GM12801 (cell line): ENCODE results near the gene GAR1.

Source experiments
- TF ChIP-seq, protein P1 (sequence below): IDR thresholded peaks from one replicate; pipeline ENCODE4 v1.5.1; 2011; ENCODE audit warnings: control low read depth; ENCODE audit not compliant: insufficient read length; ENCODE audit errors: extremely low read depth

The GAR1 gene

DNA sequence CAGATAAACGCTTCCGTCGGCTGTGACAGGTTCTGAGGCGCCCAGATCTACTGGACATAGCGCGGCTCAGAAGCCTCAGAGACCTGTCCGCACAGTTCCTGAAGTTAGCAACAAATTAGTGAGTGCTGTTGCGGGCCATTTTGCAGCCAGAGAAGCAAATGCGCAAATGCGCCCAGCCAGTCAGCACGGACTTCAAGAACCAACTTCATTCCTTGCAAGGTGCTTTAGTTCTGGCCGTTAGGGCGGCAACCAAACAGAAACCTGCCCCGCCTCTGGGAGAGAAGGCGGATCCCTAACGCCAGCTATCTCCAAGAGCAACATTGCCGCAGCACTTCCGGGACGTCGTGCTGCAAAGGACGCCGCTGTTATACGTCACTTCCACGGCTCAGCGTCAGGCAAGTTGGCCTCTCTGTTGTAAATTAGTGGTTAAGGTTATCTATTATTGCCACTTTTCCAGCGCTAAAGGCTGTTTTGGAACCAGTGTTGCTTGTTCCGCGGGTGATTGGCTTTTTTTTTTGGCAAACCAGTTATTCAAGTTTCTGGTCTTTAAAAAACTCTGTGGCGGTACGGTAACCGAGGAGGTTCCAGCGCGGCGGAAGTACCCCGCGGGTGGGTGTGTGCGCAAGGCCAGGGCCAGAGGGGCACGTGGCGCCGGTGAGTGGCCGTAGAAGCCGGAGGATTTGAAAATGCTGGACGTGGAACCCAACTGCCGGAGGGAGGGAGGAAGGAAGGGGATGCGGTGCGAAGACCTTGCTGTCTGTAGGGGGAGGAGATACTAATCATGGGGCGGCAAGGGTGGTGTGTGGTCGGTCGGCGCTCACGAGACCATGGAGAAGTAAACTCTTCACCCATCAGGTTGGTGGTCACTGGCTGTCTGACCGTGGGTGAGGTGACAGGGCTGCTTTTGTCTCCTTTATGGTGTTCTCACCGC is at the start of gene GAR1:
GAR1 (plus strand) TSS at position 612 of the 931 bp plus-strand sequence. CDS start 403 bp downstream, outside the sequence.
- TF ChIP-seq, protein P1, sequence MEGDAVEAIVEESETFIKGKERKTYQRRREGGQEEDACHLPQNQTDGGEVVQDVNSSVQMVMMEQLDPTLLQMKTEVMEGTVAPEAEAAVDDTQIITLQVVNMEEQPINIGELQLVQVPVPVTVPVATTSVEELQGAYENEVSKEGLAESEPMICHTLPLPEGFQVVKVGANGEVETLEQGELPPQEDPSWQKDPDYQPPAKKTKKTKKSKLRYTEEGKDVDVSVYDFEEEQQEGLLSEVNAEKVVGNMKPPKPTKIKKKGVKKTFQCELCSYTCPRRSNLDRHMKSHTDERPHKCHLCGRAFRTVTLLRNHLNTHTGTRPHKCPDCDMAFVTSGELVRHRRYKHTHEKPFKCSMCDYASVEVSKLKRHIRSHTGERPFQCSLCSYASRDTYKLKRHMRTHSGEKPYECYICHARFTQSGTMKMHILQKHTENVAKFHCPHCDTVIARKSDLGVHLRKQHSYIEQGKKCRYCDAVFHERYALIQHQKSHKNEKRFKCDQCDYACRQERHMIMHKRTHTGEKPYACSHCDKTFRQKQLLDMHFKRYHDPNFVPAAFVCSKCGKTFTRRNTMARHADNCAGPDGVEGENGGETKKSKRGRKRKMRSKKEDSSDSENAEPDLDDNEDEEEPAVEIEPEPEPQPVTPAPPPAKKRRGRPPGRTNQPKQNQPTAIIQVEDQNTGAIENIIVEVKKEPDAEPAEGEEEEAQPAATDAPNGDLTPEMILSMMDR: no peak

DNA sequence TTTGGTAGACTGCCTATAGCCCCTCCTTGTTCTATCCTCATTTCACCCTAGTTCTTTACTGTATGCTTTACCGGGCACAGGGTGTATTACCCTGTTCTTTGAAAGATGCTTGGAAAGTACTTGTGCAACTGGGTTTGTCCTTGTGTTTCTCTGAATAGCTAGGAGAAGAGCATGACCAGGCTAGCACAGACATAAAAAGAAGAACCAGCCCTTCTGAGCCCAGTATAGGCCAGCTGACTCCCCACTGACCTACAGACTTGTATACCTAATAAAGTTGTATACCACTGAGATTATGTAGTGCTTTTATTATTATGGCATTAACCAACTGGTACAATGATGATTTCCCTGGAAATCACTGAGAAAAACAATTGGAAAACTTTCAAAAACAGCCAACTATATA is 28.7 kb upstream of the GAR1 start:
- TF ChIP-seq, protein P1: no peak

DNA sequence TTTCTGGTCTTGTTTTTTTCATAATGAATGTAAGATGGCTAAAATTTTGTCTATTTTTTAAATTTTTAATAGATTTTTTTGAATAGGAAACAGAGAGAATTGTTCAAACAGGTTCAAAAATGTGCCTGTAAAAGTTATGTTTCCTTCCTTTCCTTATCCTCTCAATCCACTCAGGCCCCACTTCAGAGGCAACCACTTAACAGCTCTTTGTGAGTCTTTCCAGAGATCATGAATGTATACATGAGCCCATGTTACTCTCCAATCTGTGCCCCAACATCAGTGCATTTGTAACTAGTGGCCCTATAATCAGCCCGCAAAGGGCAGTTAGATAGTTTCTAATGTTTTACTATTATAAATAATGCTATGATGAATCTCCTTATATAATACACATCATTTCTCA is 27.8 kb upstream of the GAR1 start:
- TF ChIP-seq, protein P1: no peak

DNA sequence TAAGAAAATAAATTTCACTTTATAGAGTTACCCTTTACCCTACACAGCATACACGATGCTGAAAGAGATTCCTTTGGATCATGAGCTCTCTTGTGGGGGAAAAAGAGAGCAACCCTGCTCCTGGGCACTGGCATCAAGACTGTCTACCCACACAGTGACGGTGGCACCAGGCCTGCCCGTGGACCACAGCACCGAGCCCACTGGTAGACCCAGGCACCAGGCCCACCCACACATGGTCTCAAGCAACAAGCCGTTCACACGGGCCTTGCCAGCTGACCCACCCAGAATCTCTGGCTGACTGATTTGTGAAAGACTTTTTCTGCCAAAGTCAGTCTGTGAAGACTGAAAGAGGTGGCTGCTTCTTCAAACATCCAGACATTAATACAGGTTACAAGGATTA is 20.5 kb upstream of the GAR1 start:
- TF ChIP-seq, protein P1: no peak

DNA sequence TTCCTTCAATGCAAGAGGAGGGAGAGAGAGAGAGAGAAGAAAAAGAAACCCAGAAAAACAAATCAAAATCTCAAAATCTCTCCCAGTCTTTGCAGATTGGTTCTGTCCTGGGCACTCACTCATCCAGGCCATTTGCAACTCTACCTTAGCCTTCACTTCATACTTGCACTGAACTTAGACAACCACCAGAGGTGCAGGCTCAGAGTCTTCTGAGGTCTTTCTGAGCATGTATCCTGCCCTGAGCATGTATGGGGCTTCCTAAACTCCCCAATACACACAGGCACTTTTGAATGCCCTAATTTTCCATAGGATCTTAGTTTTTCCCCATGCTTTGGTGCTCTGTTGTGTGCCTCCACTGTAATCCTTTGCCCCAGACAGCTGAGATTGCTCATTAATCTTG is 16.7 kb upstream of the GAR1 start:
- TF ChIP-seq, protein P1: no peak

DNA sequence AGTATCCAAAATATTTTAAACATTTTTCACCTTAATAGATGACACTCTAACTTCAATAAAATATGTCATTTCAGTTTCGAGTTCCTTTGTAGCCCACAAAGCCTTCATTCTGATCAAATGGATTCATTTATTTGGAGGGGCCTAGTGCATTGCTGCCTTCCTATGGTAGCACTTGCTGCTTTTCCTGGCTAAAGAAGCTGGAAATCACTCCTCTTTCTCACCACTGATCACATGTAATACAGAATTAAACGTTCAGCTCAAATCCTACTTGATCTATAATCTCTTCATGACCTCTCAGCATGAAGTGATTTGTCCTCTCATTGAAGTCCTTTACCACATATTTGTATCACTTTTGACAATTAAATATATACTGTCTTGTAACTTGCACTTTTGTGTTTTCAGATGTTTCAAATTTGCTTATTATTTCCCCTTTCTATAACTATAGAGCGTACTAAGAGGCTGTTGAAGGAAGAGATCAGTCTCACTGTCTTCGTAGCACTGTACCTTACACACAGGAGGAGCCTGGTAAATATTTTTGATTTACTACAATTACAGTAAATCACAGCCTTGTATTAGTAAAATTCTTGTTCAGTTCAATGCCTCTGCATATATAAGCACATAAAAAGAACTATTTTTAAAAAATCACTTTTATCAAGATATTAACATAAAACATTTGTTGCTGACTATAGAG is 14.3 kb upstream of the GAR1 start:
- TF ChIP-seq, protein P1: no peak

DNA sequence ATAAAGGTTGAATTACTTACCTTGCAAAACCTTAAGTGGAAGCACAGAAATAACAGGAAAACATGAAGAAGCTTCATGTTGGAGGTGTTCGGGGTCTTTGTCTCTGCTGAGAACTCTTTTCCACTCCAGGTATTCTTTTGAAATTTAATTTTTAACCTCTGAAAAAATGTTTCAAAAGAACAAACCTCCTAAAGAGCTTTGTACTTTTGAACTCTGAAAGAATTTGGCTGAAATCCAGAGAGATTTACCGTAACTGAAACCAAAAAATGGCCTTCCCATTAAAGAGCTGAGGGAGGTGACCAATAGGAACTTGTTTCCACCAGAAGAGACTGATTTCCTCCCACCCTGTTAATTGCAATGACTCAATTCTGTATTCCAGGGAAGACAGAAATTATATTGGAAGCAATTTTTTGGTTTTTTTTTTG is 13.7 kb upstream of the GAR1 start, which contains the start of gene CFI:
CFI (minus strand) TSS at position 105 of the 425 bp plus-strand sequence; CDS start at position 77, 28 bp downstream.
- TF ChIP-seq, protein P1: no peak
